ENCODE data around the gene ECI1.

The ECI1 gene

DNA sequence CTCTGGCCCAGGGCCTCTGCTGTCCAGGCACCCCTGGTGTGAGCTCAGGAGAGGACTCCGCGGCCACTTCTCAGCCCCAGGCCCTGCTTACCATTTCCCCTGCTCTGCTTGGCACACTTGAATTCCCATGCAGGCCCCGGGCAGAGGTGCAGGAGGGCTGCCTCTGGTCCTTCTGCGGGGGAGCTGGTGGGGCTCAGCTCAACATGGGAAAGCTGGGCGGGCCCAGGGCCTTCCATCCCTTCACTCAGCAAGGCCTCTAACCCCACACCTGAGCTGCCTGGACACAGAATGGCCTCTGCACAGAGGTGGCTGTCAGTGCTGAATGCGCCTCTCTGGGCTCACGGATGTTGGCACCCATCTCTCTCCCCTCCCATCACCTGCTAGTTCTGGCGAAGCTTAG, 29.1 kb upstream of the ECI1 start:
- DNase-seq (ENCODE audit: low read depth in 2 of 2) = no peak
- no peak overlapping the region for H3K4me3 ChIP-seq (replicated peaks in 1 of 2; ENCODE audit: low read depth in 2 of 2, low read length in 2 of 2)
- TF ChIP-seq, protein P1, sequence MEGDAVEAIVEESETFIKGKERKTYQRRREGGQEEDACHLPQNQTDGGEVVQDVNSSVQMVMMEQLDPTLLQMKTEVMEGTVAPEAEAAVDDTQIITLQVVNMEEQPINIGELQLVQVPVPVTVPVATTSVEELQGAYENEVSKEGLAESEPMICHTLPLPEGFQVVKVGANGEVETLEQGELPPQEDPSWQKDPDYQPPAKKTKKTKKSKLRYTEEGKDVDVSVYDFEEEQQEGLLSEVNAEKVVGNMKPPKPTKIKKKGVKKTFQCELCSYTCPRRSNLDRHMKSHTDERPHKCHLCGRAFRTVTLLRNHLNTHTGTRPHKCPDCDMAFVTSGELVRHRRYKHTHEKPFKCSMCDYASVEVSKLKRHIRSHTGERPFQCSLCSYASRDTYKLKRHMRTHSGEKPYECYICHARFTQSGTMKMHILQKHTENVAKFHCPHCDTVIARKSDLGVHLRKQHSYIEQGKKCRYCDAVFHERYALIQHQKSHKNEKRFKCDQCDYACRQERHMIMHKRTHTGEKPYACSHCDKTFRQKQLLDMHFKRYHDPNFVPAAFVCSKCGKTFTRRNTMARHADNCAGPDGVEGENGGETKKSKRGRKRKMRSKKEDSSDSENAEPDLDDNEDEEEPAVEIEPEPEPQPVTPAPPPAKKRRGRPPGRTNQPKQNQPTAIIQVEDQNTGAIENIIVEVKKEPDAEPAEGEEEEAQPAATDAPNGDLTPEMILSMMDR (IDR thresholded peaks at IDR 0.05; ENCODE audit: low read depth, low read length) = no peak

DNA sequence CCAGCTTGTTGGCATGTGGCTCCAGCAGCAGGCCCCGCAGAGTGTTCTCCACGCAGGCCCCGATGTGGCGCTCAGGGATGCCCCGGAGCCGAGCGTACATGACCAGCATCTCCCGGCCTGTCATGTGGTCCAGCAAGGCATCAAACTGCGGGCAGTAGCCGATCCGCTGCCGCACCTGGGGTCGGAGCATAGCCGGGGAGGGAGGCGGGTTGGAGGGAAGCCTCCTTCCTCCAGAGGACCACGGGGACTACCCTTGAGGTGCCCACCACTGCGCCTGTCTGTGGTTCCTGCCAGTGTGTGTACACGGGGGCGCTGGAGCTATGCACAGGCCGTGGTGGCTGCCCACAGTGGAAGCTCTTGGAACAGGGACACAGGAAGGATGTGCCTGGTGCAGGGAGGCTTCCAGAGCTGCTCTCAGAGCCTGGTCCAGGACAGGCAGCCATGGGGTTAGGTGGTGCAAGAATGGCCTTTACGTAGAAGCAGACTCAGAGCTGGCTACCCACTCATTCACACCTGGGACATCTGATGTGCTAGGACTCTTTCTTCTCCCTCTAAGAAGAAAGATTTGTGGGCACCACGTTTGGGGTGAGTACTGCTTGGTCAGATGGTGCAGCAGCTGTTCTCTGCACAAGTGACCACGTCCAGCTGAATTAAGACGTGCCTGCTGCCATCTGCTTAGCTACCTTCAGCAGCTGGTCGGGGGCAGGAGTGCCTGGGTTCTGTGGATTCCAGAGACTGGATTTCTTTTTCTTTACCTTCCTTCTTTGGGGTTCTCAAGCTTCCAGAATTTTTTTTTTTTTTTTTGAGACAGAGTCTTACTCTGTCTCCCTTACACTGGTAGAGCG, 27.8 kb upstream of the ECI1 start:
- TF ChIP-seq, protein P1 (IDR thresholded peaks at IDR 0.05; ENCODE audit: low read depth, low read length) = no peak
- DNase-seq (ENCODE audit: low read depth in 2 of 2) = no peak
- H3K4me3 ChIP-seq (replicated peaks in 1 of 2; ENCODE audit: low read depth in 2 of 2, low read length in 2 of 2) = no peak overlapping the region

DNA sequence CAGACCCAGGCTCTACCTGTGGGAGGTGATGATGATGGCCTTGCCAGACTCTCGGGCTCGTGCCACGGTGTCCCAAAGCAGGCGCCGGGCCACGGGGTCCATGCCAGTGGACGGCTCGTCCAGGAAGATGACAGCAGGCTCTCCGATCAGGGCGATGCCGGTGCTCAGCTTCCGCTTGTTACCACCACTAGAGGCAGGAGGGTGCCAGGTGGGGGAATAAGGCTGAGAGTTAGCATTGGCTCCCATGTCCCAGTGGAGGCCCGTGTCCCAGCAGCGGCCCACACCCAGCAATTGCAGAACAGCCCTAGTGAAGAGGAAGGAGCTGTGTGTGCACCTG, 26.9 kb upstream of the ECI1 start:
- H3K4me3 ChIP-seq (replicated peaks in 1 of 2; ENCODE audit: low read depth in 2 of 2, low read length in 2 of 2) = no peak overlapping the region
- TF ChIP-seq, protein P1 (IDR thresholded peaks at IDR 0.05; ENCODE audit: low read depth, low read length) = no peak
- DNase-seq (ENCODE audit: low read depth in 2 of 2) = no peak

DNA sequence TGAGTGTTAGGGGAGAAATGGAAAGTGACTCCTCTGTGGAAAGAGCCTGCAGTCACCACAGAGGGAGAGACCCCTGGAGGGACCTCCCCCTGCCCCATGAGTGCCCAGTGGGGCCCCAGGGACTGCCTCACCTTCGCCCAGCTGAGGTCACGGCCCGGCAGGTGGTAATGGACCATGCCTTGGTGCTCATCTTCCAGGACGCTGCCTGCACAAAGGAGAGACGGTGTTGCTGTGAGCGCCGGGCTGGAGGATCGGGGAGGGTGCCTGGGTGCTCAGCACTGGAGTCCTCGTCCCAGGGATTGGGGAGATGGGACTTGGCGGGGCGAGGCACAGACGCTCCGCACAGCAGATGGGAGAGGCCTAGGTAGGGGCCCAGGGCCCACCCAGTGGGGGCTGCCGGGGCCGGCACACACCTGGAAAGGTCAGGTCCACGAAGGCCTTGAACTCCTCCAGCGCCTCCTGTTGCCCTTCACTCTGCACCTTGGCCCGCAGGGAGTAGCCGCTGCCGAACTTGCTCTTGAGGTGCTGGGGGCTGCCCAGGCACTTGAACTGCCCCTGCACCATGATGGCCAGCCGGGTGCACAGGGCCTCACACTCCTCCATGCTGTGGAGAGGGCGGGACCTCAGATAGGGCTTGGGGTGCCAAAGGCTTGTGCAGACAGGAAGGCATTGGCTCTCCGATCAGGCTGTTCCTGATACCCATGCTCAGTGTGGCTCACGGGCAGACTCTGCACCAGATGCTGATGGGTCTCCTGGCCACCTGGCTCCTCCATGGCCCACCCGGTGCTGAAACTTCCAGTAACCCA, 26.3 kb upstream of the ECI1 start:
- no peak for DNase-seq (ENCODE audit: low read depth in 2 of 2)
- TF ChIP-seq, protein P1 (IDR thresholded peaks at IDR 0.05; ENCODE audit: low read depth, low read length) = no peak
- no peak overlapping the region for H3K4me3 ChIP-seq (replicated peaks in 1 of 2; ENCODE audit: low read depth in 2 of 2, low read length in 2 of 2)

DNA sequence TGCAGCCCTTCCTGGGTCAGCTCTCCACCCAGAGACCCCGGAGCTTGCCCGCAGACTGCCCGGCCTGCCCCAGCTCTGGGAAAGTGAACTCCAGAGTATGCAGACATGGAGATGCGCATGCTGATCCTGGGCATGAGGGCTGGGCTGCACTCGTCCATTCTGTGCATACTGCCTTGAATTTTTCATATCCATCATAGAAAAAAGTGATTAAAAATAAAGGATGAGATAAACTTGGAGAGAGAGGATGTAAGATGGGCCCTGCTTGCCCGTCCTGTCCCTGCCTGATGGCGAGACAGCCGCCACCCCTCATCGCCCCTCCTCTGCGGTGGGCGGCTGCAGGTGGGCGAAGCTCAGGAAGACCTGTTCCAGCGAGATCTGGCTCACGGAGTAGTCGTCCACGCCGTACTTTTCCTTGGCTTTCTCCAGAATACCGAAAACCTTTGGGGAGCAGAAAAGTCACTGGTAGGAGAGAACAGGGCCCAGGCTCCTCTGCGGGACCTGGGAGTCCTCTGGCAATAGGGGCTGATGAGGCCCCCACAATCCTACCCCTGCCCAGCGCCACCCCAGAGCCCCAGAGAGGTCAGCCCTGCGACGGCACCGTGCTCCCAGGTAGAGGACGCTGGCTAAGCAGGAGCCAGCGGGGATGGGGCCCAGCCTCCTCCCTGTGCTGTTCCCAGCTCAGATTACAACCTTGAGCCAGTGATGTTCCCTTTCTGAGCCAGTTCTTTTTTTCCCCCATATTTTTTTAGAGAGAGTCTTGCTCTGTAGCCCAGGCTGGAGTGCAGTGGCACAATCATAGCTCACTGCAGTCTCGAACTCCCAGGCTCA, 25.2 kb upstream of the ECI1 start:
- TF ChIP-seq, protein P1 (IDR thresholded peaks at IDR 0.05; ENCODE audit: low read depth, low read length) = no peak
- DNase-seq (ENCODE audit: low read depth in 2 of 2) = no peak
- H3K4me3 ChIP-seq (replicated peaks in 1 of 2; ENCODE audit: low read depth in 2 of 2, low read length in 2 of 2) = no peak overlapping the region

DNA sequence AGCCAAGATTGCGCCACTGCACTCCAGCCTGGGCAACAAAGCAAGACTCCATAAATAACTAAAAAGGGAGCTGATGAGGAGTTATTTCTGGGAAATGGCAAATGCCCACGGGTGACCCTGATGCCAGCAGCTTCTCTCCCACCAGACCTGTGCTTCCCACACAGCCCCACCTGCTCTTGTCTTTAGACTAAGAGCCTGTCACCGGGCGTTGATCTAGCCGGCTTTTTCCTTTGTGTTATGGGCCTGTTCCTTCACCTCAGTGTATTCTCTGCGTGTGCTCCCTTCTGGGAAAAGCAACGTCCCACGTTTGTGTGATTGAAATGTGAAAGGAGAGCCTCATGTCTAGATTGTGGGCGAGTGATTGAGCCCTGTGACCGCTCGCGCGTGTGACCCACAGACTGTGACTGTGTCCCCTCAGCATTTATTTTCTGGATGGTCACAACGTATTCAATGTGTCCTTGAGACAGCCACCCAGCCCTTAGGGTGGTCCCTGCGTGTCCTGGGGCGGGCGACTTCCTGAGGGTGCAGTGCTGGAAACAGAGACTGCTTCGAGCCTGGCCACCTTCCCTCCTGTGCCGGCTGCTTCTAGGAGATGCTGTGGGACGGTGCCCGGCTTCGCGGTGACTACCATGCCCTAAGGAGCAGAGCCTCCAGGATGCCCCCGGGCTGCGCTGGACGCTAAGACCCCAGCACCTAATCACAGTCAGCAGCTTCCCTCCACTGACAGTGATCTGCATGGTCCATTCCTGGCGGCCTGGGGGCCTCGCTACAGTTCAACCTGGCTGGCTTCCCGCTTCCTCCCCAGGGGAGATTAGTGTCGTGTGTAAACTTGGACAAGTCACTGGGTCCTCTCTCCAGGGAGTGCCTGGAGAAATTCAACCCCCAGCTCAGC, 24.3 kb upstream of the ECI1 start:
- TF ChIP-seq, protein P1 (IDR thresholded peaks at IDR 0.05; ENCODE audit: low read depth, low read length) = no peak
- no peak overlapping the region for H3K4me3 ChIP-seq (replicated peaks in 1 of 2; ENCODE audit: low read depth in 2 of 2, low read length in 2 of 2)
- DNase-seq (ENCODE audit: low read depth in 2 of 2) = no peak
